NCI-H2029 (cell line): ENCODE measurements around the gene MARCHF5.
A peak's percentile ranks its signal among the peaks of the same experiment; 100 is the strongest.

ENCODE experiments used
- DNase-seq: peaks from one replicate; lab custom pipeline; 2025; lab: John Stamatoyannopoulos, UW

Gene MARCHF5, protein sequence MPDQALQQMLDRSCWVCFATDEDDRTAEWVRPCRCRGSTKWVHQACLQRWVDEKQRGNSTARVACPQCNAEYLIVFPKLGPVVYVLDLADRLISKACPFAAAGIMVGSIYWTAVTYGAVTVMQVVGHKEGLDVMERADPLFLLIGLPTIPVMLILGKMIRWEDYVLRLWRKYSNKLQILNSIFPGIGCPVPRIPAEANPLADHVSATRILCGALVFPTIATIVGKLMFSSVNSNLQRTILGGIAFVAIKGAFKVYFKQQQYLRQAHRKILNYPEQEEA

DNA sequence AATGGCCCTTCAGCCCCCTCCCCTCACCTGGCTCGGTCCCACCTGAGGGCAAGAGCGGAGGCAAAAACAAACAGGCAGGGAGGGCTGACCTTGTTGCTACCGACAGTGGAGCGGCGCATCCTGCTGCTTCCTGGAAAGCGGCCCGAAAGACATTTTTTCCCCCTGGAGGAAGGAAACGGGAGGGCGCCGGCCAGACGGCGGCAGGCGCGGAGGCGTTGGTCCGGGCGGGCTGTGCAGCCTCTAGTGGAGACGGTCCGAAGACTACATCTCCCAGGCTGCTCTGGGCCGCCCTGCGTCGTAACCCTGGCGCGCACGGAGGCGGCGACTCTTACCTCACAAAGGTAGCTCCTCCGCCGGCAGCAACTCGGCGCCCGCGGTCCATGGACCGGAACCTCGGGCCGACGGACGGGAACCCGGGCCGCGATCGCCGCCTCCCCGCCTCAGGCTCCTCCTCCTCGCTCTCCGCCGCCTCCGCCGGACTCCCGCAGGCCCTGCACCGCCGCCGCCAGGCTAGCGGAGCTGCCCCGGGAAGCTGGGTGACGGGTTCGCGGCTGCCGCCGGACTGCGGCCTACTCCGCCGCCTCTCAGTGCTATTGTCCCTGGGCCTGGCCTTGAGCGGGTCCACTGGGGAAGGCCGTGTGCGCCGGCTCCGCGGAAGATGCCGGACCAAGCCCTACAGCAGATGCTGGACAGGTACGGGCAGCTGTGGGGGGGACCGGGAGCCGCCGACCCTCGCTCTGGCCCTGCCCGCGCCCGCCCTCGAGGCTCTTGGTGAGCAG, at the start of gene MARCHF5, which contains the start of gene CPEB3:
TSS of gene MARCHF5 (plus strand) at position 331 of the 779 bp plus-strand sequence. CDS start at position 659, 328 bp downstream.
TSS of gene CPEB3 (minus strand) at position 242 of the 779 bp plus-strand sequence. CDS start 50,728 bp downstream, outside the sequence.
- DNase-seq, result peak; percentile 86

DNA sequence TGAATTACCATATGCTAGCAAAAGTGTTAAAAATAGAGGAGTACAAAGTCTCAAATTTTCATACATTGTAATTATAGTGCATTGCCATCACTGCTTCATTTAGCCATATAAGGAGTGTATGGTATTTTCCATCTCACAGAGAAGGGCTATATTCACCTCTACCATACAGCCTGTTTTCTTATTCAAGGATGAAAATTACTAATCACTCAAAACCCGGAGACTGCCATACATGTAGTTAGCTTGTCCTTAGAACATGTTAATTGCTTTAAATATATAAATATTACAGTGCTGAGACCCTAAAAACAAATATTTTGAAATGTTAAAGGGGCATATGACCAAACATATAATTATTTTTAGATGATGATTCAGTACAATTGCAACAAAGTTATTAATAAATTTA, 49.5 kb upstream of the MARCHF5 start:
- DNase-seq, result no peak

DNA sequence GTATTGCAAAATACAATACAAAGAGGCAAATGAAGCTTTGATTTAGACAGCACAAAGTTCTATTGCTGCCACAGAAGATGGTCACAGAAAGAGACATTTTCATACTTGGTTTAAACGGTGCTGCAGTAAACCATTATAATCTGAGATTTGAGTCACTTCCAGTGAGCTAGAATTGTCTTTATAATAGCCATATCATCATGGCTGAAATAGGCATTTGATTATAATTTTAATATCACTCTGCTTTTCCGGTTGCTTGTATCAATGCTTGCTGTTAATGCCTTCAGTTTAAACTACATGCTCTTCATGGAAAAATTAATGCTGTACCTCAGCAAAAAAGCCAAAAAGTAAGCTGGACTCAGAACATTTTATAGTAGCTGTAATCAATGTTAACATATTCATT, 48.6 kb upstream of the MARCHF5 start:
- no peak for DNase-seq

DNA sequence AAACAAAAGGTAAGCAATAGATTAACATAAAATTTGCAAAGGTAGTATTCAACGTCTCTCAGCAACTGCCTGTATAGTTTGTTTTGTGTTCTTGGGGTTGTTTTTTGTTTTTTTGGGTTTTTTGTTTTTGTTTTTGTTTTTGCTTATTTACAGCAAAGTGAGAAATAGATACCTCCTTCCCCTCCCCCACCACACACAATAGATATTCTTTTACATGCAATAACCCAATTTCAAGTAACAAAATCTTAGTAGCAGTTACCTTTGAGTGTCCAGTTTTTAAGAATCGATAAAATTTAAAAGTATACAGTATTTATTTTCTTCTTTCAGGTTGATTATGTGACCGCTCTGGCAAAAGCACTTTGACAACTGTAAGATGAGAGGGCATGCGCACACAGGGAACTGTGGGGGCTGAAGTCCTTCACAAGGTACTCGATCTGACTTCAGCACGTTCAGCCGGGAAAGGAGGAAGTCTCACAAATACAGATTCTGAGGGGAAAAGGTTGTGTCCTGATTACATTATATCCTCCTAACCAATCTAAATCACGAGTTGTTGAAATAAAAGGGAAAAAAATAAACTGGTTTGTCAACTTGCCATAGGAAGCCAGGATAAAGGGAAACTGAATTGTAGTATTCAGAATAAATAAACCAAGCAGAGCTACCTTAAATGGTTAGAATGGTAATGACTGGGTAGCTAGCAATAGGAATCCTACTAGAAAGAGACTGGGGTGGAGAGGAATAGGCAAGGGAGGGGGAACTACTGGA, 47.9 kb upstream of the MARCHF5 start:
- peak; percentile 79 for DNase-seq

DNA sequence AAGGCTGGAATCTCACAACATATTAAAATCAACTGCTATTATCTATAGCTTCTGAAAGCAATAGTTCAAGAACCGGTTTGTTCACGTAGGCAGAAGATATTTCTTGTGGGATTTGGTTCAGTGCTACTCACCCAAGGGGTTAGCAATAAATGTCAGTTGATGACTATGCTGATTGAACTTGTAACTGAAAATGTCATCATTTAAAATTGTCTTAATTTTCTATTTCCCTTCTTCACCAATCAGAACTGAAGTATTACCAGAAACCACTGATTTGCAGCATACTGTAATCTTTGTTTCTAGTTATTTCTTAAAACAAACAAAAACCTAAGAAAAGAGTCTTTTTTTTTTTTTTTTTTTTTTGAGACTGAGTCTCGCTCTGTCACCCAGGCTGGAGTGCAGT, 46.2 kb upstream of the MARCHF5 start:
- DNase-seq, result no peak

GRCh38 chr10:92248566-92248965, 42.4 kb upstream of the MARCHF5 start:
- no peak for DNase-seq

- DNase-seq, result no peak
Measured at GRCh38 chr10:92263396-92263795, 27.6 kb upstream of the MARCHF5 start.

DNA sequence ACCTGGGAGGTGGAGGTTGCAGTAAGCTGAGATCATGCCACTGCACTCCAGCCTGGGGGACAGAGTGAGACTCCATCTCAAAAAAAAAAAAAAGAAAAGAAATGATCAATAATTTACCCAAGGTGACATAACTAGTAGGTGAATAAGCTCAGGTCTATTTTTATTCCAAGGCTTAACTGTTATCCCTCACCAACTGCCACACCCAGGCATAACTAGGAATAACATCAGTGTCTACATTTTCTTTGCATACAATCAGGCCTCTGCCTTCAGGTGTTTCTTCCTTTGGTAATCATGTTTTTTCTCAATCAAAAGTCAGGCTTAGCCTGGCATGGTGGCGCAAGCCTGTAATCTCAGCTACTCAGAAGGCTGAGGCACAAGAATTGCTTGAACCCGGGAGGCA, 26.7 kb upstream of the MARCHF5 start:
- no peak for DNase-seq

GRCh38 chr10:92265687-92266258, 25.2 kb upstream of the MARCHF5 start:
- no peak for DNase-seq

DNA sequence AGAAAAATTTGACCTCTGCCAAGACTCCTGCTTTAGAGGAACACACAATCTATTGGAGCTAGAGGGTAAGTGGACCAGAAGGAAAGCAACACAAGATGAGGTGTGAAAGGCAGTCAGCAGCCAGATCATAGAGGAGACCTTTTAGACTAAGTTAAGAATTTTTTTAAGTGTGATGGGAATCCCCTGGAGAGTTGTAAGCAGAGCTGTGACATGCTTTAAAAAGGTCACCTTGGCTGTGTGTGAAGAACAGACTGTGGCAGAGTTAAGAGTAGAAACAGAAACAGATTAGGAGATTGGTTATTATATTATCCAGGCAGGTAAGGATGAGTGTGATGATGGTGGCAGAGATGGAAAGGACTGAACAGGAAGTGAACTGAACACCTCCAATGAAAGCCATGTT, 23.6 kb upstream of the MARCHF5 start:
- no peak for DNase-seq

DNA sequence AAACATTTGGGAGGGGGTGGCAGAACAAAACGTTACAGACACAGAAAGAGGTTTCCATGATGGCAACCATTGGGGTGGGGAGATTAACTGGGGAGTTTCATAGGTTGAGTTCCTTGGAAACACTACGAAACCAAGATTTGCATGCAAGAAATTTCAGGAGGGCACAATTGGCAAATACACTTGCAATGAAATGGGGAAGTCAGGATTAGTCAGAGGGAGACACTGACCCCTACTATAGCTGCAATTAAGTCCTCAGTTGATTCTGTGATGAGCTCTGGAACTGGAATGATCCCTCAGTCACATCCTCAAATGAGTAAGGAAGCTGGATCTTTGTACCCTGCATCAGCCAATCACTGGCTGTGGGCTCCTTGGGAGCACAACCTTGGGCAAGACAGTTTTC, 22.2 kb upstream of the MARCHF5 start:
- no peak for DNase-seq

DNA sequence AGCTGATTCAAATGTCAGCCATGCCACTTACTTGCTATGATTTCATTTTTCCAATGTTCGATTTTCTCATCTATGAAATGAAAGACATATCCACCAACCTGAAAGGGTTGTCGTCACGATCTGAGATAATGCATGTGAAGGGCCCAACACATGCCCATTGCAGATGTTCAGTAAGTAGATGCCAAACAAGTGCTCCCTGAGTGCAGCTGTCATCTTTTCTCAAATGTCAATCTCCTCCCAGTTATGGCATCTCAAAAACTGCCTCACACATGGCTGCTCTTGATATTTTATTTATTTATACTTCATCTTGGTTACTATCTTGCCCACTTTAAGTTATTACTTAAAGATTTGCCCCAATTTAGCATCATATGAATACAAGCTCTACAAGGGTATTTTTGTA, 16.9 kb upstream of the MARCHF5 start:
- no peak for DNase-seq

DNA sequence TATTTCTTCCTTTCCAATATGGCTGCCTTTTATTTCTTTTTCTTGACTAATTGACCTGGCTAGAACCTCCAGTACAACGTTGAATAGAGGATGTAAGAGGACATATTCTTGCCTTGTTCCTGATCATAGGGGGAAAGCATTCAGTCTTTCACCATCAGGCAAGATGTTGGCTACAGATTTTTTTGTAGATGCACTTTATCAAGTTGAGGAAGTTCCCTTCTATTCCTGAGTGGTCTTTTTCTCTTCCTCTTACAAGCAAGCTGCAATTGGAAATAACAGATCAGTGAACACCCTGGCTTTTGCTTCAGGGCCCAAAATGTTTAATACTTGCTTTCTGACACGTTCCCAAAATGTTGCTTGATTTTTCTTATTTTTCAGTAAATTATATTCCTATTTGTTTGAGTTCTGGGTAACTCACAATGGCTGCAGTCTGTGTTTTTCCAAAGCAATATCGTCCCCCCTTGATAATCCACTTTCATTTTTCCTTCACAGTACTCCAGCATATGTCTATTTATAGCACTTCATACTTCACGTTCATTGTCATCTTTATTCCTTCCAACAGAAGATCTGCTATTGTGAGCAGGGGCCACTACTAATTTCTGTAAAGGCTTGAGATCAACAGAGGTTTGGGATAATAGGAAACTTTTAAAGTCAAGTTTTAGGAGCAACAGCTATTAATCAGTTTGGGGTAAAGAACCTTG, 11.8 kb upstream of the MARCHF5 start:
- DNase-seq, result no peak

DNA sequence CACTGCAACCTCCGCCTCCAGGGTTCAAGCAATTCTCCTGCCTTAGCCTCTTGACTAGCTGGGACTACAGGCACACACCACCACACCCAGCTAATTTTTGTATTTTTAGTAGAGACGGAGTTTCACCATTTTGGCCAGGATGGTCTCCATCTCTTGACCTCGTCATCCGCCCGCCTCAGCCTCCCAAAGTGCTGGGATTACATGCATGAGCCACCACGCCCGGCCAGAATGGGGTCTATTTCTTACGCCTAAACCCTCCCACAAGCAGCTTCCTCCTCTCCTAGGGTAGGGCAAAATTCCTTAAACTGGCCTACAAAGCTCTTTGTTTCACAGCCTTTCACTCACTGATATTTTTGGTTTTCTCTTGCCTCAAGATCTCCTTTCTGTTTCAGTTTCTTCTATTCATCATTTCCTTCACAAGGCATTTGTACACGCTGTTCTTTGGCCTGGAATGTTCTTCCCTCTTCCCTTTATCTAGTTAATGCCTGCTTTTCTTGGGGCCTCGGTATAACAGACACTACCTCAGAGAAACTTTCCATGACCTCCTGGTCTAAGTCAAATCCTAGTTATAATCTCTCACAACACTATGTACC, 6.8 kb upstream of the MARCHF5 start:
- DNase-seq, result no peak

DNA sequence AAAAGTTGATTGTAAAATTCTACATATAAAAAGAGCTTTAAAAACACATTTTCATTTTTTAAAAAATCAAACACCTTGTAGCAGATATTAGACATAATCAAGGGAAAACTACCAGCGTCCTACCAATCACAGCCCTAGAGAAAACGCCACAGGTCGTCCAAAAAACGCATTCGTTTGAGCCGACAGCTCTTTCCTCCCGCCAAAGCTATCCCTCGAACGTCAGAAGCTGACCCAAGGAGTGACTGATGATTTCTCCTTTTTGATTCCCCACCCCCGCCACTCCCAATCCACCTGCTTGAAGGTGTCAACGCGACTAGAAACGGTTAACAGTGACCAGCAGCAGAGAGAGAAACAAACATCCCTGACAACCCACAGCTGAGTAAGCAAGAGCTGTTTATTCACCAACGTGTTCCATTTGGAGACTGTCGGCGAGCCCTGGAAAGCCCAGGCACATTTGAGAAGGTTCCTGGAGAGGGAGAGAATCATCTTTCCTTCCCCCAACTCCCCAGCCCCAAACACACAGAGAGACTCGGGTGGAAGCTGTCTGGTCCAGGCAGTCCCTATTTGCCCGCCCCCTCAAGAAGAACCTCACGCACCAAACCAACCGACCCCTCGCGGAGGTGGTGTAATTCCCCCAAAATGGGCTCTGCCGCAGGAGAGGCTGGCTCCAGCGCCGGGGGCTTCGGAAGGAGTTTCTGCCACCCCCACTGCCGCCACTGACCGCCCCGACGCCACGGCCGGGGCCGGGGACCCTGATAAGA, 711 bp upstream of the MARCHF5 start:
- DNase-seq, result peak; percentile 67

DNA sequence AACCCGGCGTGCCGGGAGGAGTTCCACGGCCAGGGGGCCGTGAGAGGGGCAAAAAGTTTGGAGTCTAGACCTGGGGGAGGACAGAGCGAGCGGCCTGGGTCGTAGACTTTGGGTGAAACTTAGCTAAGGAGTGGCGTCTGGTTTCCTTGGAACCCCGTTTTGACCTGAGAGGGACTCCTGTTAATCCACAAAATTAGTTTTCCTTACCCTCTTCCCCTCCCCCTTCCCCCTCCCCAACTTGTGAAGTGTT, 574 bp downstream of the MARCHF5 start:
- DNase-seq, result no peak

DNA sequence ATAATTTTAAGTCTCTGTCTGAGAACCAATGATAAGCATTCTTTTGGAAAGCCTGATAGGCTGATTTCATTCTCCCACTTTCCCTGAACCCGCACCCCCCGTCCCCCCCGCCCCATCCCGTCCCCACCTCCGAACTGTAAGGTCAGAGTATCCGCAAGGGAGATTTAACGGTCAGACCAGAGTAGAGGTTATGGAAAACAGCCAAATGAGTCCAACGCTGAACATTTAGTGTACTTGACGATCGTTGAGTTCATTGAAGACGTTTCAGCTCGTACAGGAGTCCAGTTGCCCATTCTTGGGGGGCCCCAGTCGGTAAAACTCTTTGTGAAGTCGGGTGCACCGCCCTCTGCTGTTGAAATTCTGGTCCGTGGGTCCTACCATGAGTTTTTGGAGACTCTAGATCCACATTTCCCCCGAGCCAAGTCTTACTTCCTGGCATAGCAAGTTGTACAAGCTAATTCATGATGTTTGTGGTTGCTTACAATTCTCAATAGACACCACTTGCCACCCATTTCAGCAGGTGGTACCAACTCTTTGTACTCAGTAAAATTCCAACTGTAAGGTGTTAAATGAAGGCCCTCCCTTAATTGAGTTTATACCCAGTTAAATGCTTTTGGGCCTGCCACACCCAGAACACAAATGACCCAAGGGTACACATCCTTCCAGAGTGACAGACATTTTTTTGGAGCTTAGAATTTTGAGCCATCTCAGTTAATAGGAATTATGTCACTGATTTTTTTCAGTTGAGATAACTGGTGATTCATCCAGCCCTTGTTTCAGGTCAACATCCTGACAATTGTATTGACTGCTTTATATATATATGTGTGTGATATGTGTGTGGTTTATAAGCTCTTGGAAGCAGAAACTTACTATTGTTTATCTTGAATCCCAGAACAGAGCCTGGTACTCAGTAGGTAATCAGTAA, 1.2 kb downstream of the MARCHF5 start:
- peak; percentile 3 for DNase-seq

GRCh38 chr10:92298487-92298886, 7.5 kb downstream of the MARCHF5 start:
- no peak for DNase-seq

DNA sequence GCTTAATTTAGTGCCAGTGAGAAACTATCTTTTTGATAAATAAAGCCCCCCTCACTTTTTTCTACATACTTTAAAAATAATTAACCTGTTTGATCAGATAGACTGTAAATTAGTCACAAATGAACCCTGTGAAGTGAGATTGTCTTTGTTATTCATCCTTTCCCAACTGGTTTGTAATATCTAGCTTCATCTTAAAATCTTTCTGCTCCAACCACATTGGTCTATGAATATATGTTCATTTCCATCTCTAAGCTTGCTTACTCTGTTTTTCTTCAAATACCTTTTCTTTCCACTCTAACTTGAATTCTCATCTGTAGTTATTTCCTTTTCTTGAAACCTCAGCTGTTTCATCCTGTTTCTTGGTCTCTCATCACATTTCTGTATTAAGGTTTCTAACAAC, 12.1 kb downstream of the MARCHF5 start:
- no peak for DNase-seq

- no peak for DNase-seq
Measured at GRCh38 chr10:92304061-92304460, 13.1 kb downstream of the MARCHF5 start.
